Measurements from ENCODE around the gene SCRN1.

Gene SCRN1

GRCh38 chr7:30003098-30003497 is 13.5 kb upstream of the SCRN1 start:
- FAIRE-seq, result no peak

GRCh38 chr7:30001998-30002397 is 12.4 kb upstream of the SCRN1 start:
- FAIRE-seq, result no peak

GRCh38 chr7:29998489-29998888 is 8.9 kb upstream of the SCRN1 start:
- no peak for FAIRE-seq

- FAIRE-seq, result no peak
These were observed 6.7 kb upstream of the SCRN1 start for GRCh38 chr7:29996321-29996720.

GRCh38 chr7:29995652-29996051 is 6.1 kb upstream of the SCRN1 start:
- FAIRE-seq, result no peak

- no peak for FAIRE-seq
These were observed 3.5 kb upstream of the SCRN1 start for GRCh38 chr7:29993140-29993539.

GRCh38 chr7:29991937-29992336 is 2.3 kb upstream of the SCRN1 start:
- FAIRE-seq, result no peak

GRCh38 chr7:29990931-29991330 is 1.3 kb upstream of the SCRN1 start:
- FAIRE-seq, result no peak

GRCh38 chr7:29988424-29989256 is 961 bp downstream of the SCRN1 start:
- no peak for FAIRE-seq

GRCh38 chr7:29987811-29988317 is 1.7 kb downstream of the SCRN1 start:
- FAIRE-seq, result no peak

GRCh38 chr7:29987083-29987482 is 2.5 kb downstream of the SCRN1 start:
- FAIRE-seq, result no peak

- FAIRE-seq, result no peak
These were observed 9.4 kb downstream of the SCRN1 start for GRCh38 chr7:29980151-29980550.

- no peak for FAIRE-seq
These were observed 11.5 kb downstream of the SCRN1 start for GRCh38 chr7:29977886-29978651.

- no peak for FAIRE-seq
These were observed 12.8 kb downstream of the SCRN1 start for GRCh38 chr7:29976673-29977415.

GRCh38 chr7:29976266-29976665 is 13.3 kb downstream of the SCRN1 start:
- no peak for FAIRE-seq

- FAIRE-seq, result no peak
These were observed 14.0 kb downstream of the SCRN1 start for GRCh38 chr7:29975561-29975960.

GRCh38 chr7:29974286-29974685 is 15.3 kb downstream of the SCRN1 start:
- FAIRE-seq, result no peak

- no peak for FAIRE-seq
These were observed 17.3 kb downstream of the SCRN1 start for GRCh38 chr7:29972315-29972669.

GRCh38 chr7:29971566-29972314 is 17.9 kb downstream of the SCRN1 start:
- FAIRE-seq, result no peak

GRCh38 chr7:29970158-29970557 is 19.4 kb downstream of the SCRN1 start:
- no peak for FAIRE-seq

- FAIRE-seq, result no peak
These were observed 19.9 kb downstream of the SCRN1 start for GRCh38 chr7:29969738-29970137.

GRCh38 chr7:29968683-29969395 is 20.8 kb downstream of the SCRN1 start:
- no peak for FAIRE-seq

Data from A204.1 (cell line).